ENCODE measurements around the gene ACOT2. TPM values are rescaled to one million over a fixed set of nuclear protein-coding genes. Genes with fewer than 3 reads are reported as not detected.
A peak's percentile ranks its signal among the peaks of the same experiment; 100 is the strongest.

Gene ACOT2
- polyA plus RNA-seq, 1 experiment: 70.2 TPM

GRCh38 chr14:73591690-73592449 is 22.9 kb downstream of the ACOT2 start, which contains the start of gene ACOT4:
TSS of gene ACOT4 (plus strand) at chr14:73591873. CDS start at chr14:73591960, 87 bp downstream.
- CTCF ChIA-PET: no interaction called here
- Histone ChIP-seq H3K36me3 (ENCODE audit: control insufficient read depth, insufficient read depth, low read length) (no peaks in the 10 kb centered on the region), H3K4me3 (ENCODE audit: low read depth, low read length) (peak within 1 kb of the TSS; percentile 50), H3K27me3 (ENCODE audit: control insufficient read depth, insufficient read depth, low read length) (peaks cover 1% of the 10 kb centered on the region; the same call in 1 of the 2 replicates)
- DNase-seq (ENCODE audit: low read depth): no peak
- TF ChIP-seq CTCF (IDR thresholded peaks at IDR 0.05; ENCODE audit: insufficient read depth, low read depth, low read length): no peak
- POLR2A ChIA-PET: interaction anchor here (0.6 kb wide), 1 partner anchor 13 kb away, joined by 8 read pairs; no protein-coding TSS in a partner anchor

GRCh38 chr14:73594491-73594890 is 25.5 kb downstream of the ACOT2 start:
- Histone ChIP-seq H3K36me3 (ENCODE audit: control insufficient read depth, insufficient read depth, low read length) (no peaks in the 10 kb centered on the region), H3K27me3 (ENCODE audit: control insufficient read depth, insufficient read depth, low read length) (peaks cover 2% of the 10 kb centered on the region; the same call in 1 of the 2 replicates), H3K4me3 (ENCODE audit: low read depth, low read length) (no peak overlapping the region)
- TF ChIP-seq CTCF (IDR thresholded peaks at IDR 0.05; ENCODE audit: insufficient read depth, low read depth, low read length): no peak
- ChIA-PET CTCF (no interaction called here), POLR2A (no interaction called here)
- DNase-seq (ENCODE audit: low read depth): no peak

- no peaks in the 10 kb centered on the region for H3K36me3 ChIP-seq (ENCODE audit: control insufficient read depth, insufficient read depth, low read length)
- no peak overlapping the region for H3K4me3 ChIP-seq (ENCODE audit: low read depth, low read length)
- ChIA-PET POLR2A (no interaction called here), CTCF (no interaction called here)
- no peak for TF ChIP-seq CTCF (IDR thresholded peaks at IDR 0.05; ENCODE audit: insufficient read depth, low read depth, low read length)
- no peak for DNase-seq (ENCODE audit: low read depth)
- peaks cover 2% of the 10 kb centered on the region; the same call in 1 of the 2 replicates for H3K27me3 ChIP-seq (ENCODE audit: control insufficient read depth, insufficient read depth, low read length)
Observed at GRCh38 chr14:73599499-73599898, 30.5 kb downstream of the ACOT2 start.

GRCh38 chr14:73602994-73603393 is 34.0 kb downstream of the ACOT2 start:
- Histone ChIP-seq H3K36me3 (ENCODE audit: control insufficient read depth, insufficient read depth, low read length) (no peaks in the 10 kb centered on the region), H3K4me3 (ENCODE audit: low read depth, low read length) (no peak overlapping the region), H3K27me3 (ENCODE audit: control insufficient read depth, insufficient read depth, low read length) (peaks cover 2% of the 10 kb centered on the region; the same call in 1 of the 2 replicates)
- no peak for TF ChIP-seq CTCF (IDR thresholded peaks at IDR 0.05; ENCODE audit: insufficient read depth, low read depth, low read length)
- DNase-seq (ENCODE audit: low read depth): no peak
- POLR2A ChIA-PET: no interaction called here
- CTCF ChIA-PET: interaction anchor here (0.6 kb wide), 1 partner anchor 23 kb away, joined by 3 read pairs; no protein-coding TSS in a partner anchor

- H3K4me3 ChIP-seq (ENCODE audit: low read depth, low read length): no peak overlapping the region
- CTCF ChIA-PET: interaction anchor here (1.0 kb wide), 1 partner anchor 16 kb away, joined by 3 read pairs; no protein-coding TSS in a partner anchor
- H3K27me3 ChIP-seq (ENCODE audit: control insufficient read depth, insufficient read depth, low read length): no peaks in the 10 kb centered on the region
- POLR2A ChIA-PET: no interaction called here
- H3K36me3 ChIP-seq (ENCODE audit: control insufficient read depth, insufficient read depth, low read length): no peaks in the 10 kb centered on the region
- no peak for TF ChIP-seq CTCF (IDR thresholded peaks at IDR 0.05; ENCODE audit: insufficient read depth, low read depth, low read length)
- no peak for DNase-seq (ENCODE audit: low read depth)
Observed at GRCh38 chr14:73606271-73606670, 37.3 kb downstream of the ACOT2 start.

Measured in BJ (cell line).